ENCODE data around the gene PTPRD. TPM values are rescaled to one million over a fixed set of nuclear protein-coding genes. Genes with fewer than 3 reads are reported as not detected.

PTPRD gene
- polyA plus RNA-seq, 1 experiment, result 0.39 TPM

- TF ChIP-seq CTCF (IDR thresholded peaks at IDR 0.05; ENCODE audit: insufficient read depth, low read depth, low read length), result no peak
- CTCF ChIA-PET, result interaction anchor here (0.6 kb wide), 1 partner anchor 1710 kb away, joined by 3 read pairs; no protein-coding TSS in a partner anchor
Measured at GRCh38 chr9:8287970-8288369, 2324.8 kb downstream of the PTPRD start.

GRCh38 chr9:8287501-8287900 lies 2325.3 kb downstream of the PTPRD start:
- POLR2A ChIA-PET, result no interaction called here

More at GRCh38 chr9:8287970-8288369, 2324.8 kb downstream of the PTPRD start:
- Histone ChIP-seq H3K4me3 (ENCODE audit: low read depth, low read length) (no peak overlapping the region), H3K27me3 (ENCODE audit: control insufficient read depth, insufficient read depth, low read length) (no peaks in the 10 kb centered on the region), H3K36me3 (ENCODE audit: control insufficient read depth, insufficient read depth, low read length) (no peaks in the 10 kb centered on the region)
- POLR2A ChIA-PET, result no interaction called here
- no peak for DNase-seq (ENCODE audit: low read depth)

GRCh38 chr9:8284884-8285283 lies 2327.9 kb downstream of the PTPRD start:
- no peak for DNase-seq (ENCODE audit: low read depth)

More at GRCh38 chr9:8287501-8287900, 2325.3 kb downstream of the PTPRD start:
- no peak for TF ChIP-seq CTCF (IDR thresholded peaks at IDR 0.05; ENCODE audit: insufficient read depth, low read depth, low read length)
- Histone ChIP-seq H3K4me3 (ENCODE audit: low read depth, low read length) (no peak overlapping the region), H3K27me3 (ENCODE audit: control insufficient read depth, insufficient read depth, low read length) (no peaks in the 10 kb centered on the region), H3K36me3 (ENCODE audit: control insufficient read depth, insufficient read depth, low read length) (no peaks in the 10 kb centered on the region)
- CTCF ChIA-PET, result no interaction called here
- no peak for DNase-seq (ENCODE audit: low read depth)

GRCh38 chr9:8282535-8282934 lies 2330.3 kb downstream of the PTPRD start:
- no peaks in the 10 kb centered on the region for H3K36me3 ChIP-seq (ENCODE audit: control insufficient read depth, insufficient read depth, low read length)
- POLR2A ChIA-PET, result no interaction called here
- DNase-seq (ENCODE audit: low read depth), result no peak
- H3K4me3 ChIP-seq (ENCODE audit: low read depth, low read length), result no peak overlapping the region
- no peaks in the 10 kb centered on the region for H3K27me3 ChIP-seq (ENCODE audit: control insufficient read depth, insufficient read depth, low read length)
- CTCF ChIA-PET, result no interaction called here
- no peak for TF ChIP-seq CTCF (IDR thresholded peaks at IDR 0.05; ENCODE audit: insufficient read depth, low read depth, low read length)

More at GRCh38 chr9:8284884-8285283, 2327.9 kb downstream of the PTPRD start:
- no peak overlapping the region for H3K4me3 ChIP-seq (ENCODE audit: low read depth, low read length)
- no peaks in the 10 kb centered on the region for H3K27me3 ChIP-seq (ENCODE audit: control insufficient read depth, insufficient read depth, low read length)
- ChIA-PET CTCF (interaction anchor here (1.2 kb wide), 1 partner anchor 16 kb away, joined by 3 read pairs; no protein-coding TSS in a partner anchor), POLR2A (no interaction called here)
- no peak for TF ChIP-seq CTCF (IDR thresholded peaks at IDR 0.05; ENCODE audit: insufficient read depth, low read depth, low read length)
- H3K36me3 ChIP-seq (ENCODE audit: control insufficient read depth, insufficient read depth, low read length), result no peaks in the 10 kb centered on the region

- no peaks in the 10 kb centered on the region for H3K36me3 ChIP-seq (ENCODE audit: control insufficient read depth, insufficient read depth, low read length)
- no peak overlapping the region for H3K4me3 ChIP-seq (ENCODE audit: low read depth, low read length)
- ChIA-PET CTCF (no interaction called here), POLR2A (no interaction called here)
- no peak for TF ChIP-seq CTCF (IDR thresholded peaks at IDR 0.05; ENCODE audit: insufficient read depth, low read depth, low read length)
- H3K27me3 ChIP-seq (ENCODE audit: control insufficient read depth, insufficient read depth, low read length), result no peaks in the 10 kb centered on the region
- no peak for DNase-seq (ENCODE audit: low read depth)
Measured at GRCh38 chr9:8280811-8281210, 2332.0 kb downstream of the PTPRD start.
